GM19099 (cell line): ENCODE results near the gene KRTAP1-3.
"Not testable (repeated sequence)": the region's sequence is repeated elsewhere in the genome, so short reads cannot be mapped to it uniquely, and the experiment has no call there.

Experiments used
- POLR2A ChIP-seq: IDR thresholded peaks from 3 replicates; pipeline ENCODE4 v1.6.1; 2011; ENCODE audit warnings: low read depth; ENCODE audit not compliant: insufficient read length; ENCODE audit errors: extremely low read depth

KRTAP1-3 gene, protein sequence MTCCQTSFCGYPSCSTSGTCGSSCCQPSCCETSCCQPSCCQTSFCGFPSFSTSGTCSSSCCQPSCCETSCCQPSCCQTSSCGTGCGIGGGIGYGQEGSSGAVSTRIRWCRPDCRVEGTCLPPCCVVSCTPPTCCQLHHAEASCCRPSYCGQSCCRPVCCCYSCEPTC

DNA sequence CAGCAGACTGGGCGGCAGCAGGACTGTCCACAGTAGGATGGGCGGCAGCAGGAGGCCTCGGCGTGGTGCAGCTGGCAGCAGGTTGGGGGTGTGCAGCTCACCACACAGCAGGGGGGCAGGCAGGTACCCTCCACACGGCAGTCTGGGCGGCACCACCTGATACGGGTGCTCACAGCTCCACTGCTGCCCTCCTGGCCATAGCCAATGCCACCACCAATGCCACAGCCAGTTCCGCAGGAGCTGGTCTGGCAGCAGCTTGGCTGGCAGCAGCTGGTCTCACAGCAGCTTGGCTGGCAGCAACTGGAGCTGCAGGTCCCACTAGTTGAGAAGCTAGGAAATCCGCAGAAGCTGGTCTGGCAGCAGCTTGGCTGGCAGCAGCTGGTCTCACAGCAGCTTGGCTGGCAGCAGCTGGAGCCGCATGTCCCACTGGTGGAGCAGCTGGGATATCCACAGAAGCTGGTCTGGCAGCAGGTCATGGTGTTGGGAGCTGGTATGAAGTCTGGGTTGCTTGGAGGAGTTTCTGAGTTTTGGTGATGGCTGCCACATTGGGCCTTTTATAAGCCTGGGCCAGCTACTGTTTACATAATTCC, at the start of gene KRTAP1-3:
Gene KRTAP1-3, minus strand, starts transcription at position 529 of the 590 bp plus-strand sequence. Its CDS starts 53 bp downstream, at position 476.
- TF ChIP-seq POLR2A = not testable (repeated sequence)

DNA sequence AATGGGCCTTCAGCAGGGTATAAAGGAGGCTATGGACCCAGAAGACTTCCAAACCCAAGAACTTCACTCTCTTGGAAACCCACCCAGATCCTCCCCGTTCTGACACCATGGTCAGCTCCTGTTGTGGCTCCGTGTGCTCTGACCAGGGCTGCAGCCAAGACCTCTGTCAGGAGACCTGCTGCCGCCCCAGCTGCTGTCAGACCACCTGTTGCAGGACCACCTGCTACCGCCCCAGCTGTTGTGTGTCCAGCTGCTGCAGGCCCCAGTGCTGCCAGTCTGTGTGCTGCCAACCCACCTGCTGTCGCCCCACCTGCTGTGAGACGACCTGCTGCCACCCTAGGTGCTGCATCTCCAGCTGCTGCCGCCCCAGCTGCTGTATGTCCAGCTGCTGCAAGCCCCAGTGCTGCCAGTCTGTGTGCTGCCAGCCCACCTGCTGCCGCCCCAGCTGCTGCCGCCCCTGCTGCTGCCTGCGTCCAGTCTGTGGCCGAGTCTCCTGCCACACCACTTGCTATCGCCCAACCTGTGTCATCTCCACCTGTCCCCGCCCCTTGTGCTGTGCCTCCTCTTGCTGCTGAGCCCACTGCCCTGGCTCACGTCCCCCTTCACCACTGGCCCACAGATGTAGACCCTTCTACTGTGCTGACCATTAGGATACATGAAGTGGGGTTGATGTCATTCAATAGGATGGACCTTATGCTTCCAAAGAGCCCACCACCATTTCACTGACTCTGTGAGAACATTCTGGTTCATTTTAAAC, 49.6 kb upstream of the KRTAP1-3 start, which contains the start of gene KRTAP4-7:
Gene KRTAP4-7, plus strand, starts transcription at position 51 of the 757 bp plus-strand sequence. Its CDS starts 57 bp downstream, at position 108.
- not testable (repeated sequence) for TF ChIP-seq POLR2A

DNA sequence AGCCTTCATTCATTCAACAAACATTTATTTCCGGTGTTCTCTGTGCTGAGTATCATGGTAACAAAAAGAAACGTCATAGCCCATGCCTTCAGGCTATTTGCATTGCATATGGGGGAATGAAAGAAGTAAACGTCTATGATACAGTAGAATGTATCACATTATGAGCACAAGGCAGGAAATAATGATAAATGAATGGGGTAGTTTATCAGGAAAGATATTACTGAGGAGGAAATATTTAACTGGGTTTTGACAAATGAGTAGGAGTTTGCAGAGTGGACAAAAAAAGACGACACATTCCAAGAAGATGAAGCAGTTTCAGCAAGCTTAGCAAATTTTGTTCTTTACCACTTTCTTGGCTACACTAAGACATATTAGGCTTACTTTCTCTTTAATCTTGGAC, 48.0 kb upstream of the KRTAP1-3 start:
- TF ChIP-seq POLR2A = no peak

DNA sequence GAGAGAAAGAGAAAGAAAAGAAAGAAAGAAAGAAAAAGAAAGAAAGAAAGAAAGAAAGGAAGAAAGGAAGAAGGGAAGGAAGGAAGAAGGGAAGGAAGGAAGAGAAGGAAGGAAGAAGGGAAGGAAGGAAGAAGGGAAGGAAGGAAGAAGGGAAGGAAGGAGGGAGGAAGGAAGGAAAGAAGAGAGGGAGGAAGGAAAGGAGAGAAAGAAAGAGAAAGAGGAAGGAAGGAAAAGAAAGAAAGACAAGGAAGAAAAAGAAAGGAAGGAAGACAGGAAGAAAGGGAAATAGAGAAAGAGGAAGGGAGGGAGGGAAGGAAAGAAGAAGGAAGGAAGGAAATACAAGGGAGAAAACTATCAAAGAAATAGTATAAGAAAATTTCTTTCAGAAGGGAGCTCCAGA, 42.1 kb upstream of the KRTAP1-3 start:
- no peak for TF ChIP-seq POLR2A

DNA sequence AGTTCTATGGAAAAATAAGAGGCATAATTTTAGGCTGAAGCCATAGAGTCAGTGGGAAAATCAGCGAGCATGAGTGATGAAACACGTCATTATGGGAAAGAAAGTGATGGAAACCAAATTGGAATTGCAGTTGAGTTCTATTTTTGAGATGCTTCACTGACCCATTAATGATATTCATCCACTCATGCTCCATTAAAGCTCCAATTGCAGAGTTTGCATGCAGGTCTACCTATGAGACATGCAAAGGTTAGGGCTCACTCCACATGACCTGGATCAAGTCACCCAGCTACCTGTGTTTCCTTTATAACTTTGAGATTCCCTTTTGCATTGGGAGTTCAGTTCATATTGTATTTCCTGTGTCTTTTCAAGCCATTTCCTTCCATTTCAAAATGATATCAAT, 39.0 kb upstream of the KRTAP1-3 start:
- no peak for TF ChIP-seq POLR2A

DNA sequence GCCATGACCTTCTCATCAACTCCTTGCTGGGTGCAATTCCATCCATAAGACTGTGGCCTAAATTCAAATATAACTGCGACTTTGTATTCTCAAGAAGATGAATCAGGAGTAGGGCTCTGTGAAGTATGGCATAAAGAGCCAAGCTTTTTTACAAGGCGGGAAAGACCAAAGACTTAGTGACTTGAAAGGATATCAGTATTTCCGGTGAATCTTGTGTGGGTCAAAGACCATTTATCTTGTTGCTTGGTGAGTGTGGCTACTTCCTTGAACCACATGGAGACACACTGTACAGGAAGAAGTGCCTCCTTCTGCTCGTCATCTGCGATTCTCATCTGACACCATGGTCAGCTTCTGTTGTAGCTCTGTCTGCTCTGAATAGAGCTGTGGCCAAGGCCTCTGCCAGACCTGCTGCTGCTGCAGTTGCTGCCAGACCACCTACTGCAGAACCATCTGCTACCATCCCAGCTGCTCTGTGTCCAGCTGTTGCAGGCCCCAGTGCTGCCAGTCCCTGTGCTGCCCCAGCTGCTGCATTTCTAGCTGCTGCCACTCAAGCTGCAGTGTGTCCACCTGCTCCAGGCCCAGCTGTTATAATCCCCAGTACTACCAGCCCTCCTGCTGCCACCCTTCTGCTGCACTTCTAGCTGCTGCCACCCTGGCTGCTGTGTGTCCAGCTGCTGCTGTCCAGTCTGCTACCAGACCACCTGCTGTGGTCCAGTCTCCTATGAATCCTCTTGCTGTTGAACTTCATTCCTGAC, 37.1 kb upstream of the KRTAP1-3 start:
- no peak for TF ChIP-seq POLR2A

DNA sequence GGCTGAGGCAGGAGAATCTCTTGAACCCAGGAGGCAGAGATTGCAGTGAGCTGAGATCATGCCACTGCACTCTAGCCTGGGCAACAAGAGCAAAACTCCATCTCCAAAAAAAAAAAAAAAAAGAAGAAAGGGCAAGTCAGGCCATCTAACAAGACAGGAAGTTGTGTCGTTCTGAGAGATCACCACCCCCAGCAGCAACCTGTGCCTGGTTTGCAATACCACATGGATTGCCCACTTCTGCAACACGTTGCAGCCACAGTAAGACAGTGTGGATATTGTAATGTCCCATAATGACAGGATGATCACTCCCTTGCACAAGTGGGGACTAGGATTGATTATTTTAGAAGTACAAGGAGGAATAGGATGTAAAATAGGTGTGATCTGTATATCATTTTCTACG, 34.4 kb upstream of the KRTAP1-3 start:
- no peak for TF ChIP-seq POLR2A

DNA sequence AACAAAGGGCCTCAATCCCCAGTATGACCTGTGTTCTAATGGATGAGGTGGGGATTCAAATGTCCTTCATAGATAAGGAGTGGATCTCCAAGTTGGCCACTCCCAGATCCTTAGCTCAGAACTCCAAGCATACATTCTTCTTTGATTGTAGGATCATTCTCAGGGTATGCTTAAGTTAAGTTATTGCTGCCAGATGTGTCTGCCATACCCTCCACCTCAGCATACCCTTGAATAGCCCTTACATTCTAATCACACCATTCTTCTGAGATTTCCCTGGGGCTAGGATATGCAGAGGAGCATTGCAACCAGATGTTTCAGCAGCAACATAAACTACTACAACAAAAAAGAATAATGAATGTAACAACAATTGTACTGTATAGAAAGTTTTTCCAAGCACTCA, 32.6 kb upstream of the KRTAP1-3 start:
- TF ChIP-seq POLR2A = no peak

DNA sequence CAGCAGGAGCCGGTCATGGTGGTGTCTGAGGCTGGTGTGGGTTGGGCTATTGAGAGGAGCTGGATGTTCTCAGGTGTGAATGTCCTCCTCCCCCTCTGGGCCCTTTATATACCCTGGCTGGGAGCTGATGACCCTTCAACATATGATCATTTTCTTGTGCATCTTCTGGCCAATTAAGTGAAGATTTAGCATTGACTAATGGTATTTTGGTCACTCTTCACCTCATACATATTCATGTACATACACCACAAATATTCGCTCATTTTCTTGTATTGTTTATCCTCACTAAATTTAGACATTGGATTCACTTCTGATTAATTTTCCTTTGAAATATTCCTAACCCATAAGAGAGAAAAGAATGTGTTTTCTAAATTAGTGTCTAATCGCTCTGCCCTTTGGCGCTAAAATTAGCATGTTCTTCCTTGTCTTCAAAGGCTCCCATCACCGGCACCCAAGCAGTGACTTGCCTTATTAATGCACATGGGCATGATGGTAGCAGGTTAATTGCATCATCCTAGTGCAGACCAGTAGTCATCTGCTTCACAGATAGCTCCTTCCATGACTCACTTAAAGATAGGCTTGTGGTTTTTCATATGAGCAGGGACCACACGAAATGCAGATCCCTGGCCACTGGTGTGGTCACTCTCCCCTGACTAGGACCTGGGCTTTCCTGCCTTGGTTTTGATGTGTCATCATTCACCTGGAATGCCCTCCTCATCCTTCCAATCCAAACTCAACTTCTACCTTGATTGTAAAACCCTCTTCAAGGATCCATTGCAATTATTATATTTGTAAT, 31.4 kb upstream of the KRTAP1-3 start, which contains the start of gene KRTAP2-4:
Gene KRTAP2-4, minus strand, starts transcription at position 51 of the 796 bp plus-strand sequence. Its CDS starts 34 bp downstream, at position 17.
- no peak for TF ChIP-seq POLR2A

DNA sequence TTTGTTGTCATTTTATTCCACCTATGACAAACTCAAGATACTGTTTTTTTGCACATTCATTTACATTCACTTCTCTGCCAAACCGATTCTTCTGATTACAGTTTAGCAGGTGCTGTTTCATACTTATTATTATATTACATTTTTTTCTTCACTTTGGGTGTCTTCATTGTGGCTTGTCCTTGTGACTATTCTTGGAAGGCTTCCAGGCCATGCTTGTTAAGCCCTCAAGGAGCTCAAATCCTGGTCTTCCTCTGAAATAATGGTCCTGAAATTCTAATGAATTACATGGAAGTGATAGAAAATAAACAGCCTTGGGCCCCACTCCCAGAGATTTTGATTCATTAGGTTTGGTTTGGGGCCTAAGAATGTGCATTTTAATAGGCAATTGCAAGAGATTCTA, 29.6 kb upstream of the KRTAP1-3 start:
- TF ChIP-seq POLR2A = no peak

DNA sequence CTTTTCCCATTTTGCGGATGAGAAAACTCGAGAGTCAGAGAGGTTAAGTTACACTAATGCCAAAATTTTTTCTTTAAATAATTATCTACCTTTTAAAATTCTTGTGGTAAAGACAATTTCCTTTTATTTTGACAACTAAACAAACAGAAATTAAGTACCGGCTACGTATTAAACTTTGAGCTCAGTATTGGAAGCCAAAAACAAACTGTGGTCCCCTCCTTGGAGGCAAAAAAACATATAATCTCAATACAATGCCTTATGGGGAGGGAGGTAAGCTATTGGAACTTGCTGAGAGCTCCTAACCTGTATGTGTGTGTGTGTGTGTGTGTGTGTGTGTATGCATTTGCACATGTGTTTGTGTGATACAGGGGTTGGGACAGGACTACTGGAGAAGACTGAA, 28.8 kb upstream of the KRTAP1-3 start:
- no peak for TF ChIP-seq POLR2A

DNA sequence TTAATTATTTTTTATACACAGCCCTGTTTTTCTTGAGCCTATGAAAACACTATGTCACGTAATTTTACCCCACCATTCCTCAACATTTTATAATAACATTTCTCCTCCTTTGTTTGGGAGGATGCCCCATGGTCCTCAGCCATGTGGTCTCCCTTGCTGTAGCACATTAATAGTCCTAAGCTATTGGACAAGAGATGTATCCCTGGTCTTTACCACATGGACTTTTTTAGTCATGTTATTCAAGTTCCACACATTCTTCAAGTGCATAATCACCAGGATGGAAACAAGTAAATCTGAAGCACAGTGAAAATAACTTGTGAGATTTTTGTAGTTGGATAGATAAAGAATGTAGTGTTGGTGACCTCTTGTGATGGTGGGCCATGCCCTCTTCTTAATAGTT, 27.3 kb upstream of the KRTAP1-3 start:
- no peak for TF ChIP-seq POLR2A

DNA sequence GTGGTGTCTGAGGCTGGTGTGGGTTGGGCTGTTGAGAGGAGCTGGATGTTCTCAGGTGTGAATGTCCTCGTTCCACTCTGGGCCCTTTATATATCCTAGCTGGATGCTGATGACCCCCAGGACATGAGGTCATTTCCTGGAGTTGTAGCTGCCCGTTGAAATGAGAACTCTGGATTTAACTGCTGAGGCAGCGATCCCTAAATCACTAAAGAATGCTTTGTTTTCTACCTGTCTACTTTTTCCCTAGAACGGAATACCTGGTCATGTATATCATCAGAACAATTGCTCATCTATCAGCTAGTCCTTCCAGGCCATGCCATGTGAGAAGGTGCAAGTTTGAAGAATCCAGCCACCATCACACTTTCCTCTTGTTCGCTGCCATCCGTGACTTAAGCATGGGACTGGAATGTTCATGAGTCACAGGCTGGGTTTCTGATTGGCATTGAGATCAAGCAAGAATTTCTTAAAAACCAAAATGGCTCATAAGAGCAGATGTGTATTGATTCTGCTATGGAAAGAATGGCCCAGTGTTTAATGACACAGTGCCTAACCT, 25.5 kb upstream of the KRTAP1-3 start, which contains the start of gene KRTAP2-3:
Gene KRTAP2-3, minus strand, starts transcription at position 63 of the 553 bp plus-strand sequence. CDS start 64 bp downstream, outside the sequence.
- TF ChIP-seq POLR2A = no peak

DNA sequence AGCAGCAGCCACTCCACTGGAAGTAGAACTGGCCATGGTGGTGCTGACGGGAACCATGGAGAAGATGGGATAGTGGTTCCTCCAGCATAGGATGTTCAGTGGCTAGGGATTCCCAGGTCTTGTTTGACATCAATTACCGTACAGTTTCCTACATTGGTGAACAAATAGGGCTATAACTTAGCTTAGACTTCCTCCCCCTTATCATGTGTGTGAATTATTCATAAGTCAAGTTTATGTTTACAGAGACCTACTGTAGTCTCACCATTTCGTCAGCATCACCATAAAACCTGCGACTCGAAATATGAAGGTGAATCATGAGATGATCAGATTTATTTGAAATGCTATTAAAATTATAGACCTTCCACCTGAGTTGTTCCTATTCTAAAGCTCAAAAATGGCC, 24.1 kb upstream of the KRTAP1-3 start:
- no peak for TF ChIP-seq POLR2A
